HL-60 (cell line): ENCODE results near the gene GALNT4.

Experiments
- CTCF ChIP-seq: IDR thresholded peaks from one replicate; pipeline ENCODE4 v1.5.1; 2011; ENCODE audit warnings: low read length, control low read depth, inconsistent platforms; ENCODE audit not compliant: insufficient read depth
- GABPA ChIP-seq: IDR thresholded peaks from 2 replicates; pipeline ENCODE4 v1.6.1; 2012; ENCODE audit warnings: low read depth
- POLR2AphosphoS5 ChIP-seq: IDR thresholded peaks from 2 replicates; pipeline ENCODE4 v1.6.1; 2012; ENCODE audit warnings: low read depth
- REST ChIP-seq: IDR thresholded peaks from 2 replicates; pipeline ENCODE4 v1.6.1; 2012; ENCODE audit warnings: low read depth; ENCODE audit not compliant: insufficient replicate concordance
- SPI1 ChIP-seq: IDR thresholded peaks from 2 replicates; pipeline ENCODE4 v1.6.1; 2012; ENCODE audit warnings: low read depth, mild to moderate bottlenecking, borderline replicate concordance

GRCh38 chr12:89514751-89515150 is 9.8 kb downstream of the GALNT4 start:
- TF ChIP-seq CTCF (no peak), POLR2AphosphoS5 (no peak), GABPA (no peak), REST (no peak), SPI1 (no peak)
